Measurements from ENCODE around the gene DCDC2. TPM values are rescaled to one million over a fixed set of nuclear protein-coding genes. Genes with fewer than 3 reads are reported as not detected.
"Not testable (repeated sequence)": the region's sequence is repeated elsewhere in the genome, so short reads cannot be mapped to it uniquely, and the experiment has no call there.

Gene DCDC2
- total RNA-seq, 1 experiment from 2014 or later: 1.8 TPM

DNA sequence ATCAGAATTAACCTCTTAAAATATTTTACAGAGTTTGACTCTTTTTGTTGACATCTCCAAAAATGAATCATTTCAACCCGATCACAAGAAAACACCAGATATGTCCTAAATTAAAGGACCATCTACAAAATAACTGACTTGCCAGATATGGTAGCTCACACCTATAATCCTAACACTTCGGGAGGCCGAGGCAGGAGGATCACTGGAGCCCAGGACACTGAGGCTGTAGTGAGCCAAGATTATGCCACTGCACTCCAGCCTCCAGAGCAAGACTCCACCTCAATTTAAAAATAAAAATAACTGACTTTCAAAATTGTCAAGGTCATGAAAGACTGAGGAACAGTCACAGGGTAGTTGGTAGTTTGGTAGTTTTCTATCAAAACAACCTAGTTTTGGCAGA, 34.9 kb downstream of the DCDC2 start:
- no peak for TF ChIP-seq CREB1 (CRISPR knock-in tag; IDR thresholded peaks at IDR 0.05)
- no peak for TF ChIP-seq SMAD3 (CRISPR knock-in tag; IDR thresholded peaks at IDR 0.05; ENCODE audit: borderline replicate concordance)
- TF ChIP-seq ETV6 (CRISPR knock-in tag; IDR thresholded peaks at IDR 0.05): no peak
- TF ChIP-seq ZNF263 (CRISPR knock-in tag; IDR thresholded peaks at IDR 0.05; ENCODE audit: low read depth): no peak
- TF ChIP-seq, protein P1, sequence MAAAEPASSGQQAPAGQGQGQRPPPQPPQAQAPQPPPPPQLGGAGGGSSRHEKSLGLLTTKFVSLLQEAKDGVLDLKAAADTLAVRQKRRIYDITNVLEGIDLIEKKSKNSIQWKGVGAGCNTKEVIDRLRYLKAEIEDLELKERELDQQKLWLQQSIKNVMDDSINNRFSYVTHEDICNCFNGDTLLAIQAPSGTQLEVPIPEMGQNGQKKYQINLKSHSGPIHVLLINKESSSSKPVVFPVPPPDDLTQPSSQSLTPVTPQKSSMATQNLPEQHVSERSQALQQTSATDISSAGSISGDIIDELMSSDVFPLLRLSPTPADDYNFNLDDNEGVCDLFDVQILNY (CRISPR knock-in tag; IDR thresholded peaks at IDR 0.05): no peak
- TF ChIP-seq, protein P2, sequence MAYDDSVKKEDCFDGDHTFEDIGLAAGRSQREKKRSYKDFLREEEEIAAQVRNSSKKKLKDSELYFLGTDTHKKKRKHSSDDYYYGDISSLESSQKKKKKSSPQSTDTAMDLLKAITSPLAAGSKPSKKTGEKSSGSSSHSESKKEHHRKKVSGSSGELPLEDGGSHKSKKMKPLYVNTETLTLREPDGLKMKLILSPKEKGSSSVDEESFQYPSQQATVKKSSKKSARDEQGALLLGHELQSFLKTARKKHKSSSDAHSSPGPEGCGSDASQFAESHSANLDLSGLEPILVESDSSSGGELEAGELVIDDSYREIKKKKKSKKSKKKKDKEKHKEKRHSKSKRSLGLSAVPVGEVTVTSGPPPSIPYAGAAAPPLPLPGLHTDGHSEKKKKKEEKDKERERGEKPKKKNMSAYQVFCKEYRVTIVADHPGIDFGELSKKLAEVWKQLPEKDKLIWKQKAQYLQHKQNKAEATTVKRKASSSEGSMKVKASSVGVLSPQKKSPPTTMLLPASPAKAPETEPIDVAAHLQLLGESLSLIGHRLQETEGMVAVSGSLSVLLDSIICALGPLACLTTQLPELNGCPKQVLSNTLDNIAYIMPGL (CRISPR knock-in tag; IDR thresholded peaks at IDR 0.05): no peak
- TF ChIP-seq, protein P3, sequence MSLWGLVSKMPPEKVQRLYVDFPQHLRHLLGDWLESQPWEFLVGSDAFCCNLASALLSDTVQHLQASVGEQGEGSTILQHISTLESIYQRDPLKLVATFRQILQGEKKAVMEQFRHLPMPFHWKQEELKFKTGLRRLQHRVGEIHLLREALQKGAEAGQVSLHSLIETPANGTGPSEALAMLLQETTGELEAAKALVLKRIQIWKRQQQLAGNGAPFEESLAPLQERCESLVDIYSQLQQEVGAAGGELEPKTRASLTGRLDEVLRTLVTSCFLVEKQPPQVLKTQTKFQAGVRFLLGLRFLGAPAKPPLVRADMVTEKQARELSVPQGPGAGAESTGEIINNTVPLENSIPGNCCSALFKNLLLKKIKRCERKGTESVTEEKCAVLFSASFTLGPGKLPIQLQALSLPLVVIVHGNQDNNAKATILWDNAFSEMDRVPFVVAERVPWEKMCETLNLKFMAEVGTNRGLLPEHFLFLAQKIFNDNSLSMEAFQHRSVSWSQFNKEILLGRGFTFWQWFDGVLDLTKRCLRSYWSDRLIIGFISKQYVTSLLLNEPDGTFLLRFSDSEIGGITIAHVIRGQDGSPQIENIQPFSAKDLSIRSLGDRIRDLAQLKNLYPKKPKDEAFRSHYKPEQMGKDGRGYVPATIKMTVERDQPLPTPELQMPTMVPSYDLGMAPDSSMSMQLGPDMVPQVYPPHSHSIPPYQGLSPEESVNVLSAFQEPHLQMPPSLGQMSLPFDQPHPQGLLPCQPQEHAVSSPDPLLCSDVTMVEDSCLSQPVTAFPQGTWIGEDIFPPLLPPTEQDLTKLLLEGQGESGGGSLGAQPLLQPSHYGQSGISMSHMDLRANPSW (CRISPR knock-in tag; conservative IDR thresholded peaks at IDR 0.05; ENCODE audit: low read depth): no peak
- TF ChIP-seq, protein P4, sequence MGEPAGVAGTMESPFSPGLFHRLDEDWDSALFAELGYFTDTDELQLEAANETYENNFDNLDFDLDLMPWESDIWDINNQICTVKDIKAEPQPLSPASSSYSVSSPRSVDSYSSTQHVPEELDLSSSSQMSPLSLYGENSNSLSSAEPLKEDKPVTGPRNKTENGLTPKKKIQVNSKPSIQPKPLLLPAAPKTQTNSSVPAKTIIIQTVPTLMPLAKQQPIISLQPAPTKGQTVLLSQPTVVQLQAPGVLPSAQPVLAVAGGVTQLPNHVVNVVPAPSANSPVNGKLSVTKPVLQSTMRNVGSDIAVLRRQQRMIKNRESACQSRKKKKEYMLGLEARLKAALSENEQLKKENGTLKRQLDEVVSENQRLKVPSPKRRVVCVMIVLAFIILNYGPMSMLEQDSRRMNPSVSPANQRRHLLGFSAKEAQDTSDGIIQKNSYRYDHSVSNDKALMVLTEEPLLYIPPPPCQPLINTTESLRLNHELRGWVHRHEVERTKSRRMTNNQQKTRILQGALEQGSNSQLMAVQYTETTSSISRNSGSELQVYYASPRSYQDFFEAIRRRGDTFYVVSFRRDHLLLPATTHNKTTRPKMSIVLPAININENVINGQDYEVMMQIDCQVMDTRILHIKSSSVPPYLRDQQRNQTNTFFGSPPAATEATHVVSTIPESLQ (CRISPR knock-in tag; IDR thresholded peaks at IDR 0.05): no peak
- Mint-ChIP-seq H3K27me3 (ENCODE audit: low read depth) (peaks cover 94% of the 10 kb centered on the region), H3K4me1 (peaks cover 37% of the 10 kb centered on the region), H3K27ac (no peak overlapping the region), H3K36me3 (no peaks in the 10 kb centered on the region), H3K9me3 (no peaks in the 10 kb centered on the region), H3K4me3 (no peak overlapping the region)
- DNase-seq (ENCODE audit: low spot score): no peak
- ATAC-seq: no peak
- ChIA-PET CTCF (interaction anchor here (2.3 kb wide), 1 partner anchor 40 kb away, joined by 9 read pairs; no protein-coding TSS in a partner anchor), POLR2A (no interaction called here)

DNA sequence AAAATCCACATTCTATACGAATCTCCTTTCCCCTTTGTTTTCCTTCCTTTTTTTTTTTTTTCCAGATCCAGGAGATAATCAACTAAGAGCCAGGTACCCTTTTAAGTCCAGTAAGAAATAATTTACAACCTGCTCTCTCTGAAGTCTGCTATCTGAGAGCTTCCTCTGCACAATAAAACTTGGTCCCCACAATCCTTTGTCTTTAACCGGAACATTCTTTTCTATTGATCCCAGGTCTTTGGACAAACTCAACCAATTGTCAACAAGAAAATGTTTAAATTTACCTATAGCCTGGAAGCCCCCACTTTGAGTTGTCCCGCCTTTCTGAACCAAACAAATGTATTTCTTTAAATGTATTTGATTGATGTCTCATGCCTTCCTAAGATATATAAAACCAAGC, 35.4 kb downstream of the DCDC2 start:
- H3K36me3 Mint-ChIP-seq; H3K9me3 Mint-ChIP-seq; DNase-seq (ENCODE audit: low spot score); H3K4me3 Mint-ChIP-seq; POLR2A ChIA-PET; H3K27ac Mint-ChIP-seq; ATAC-seq: not testable (repeated sequence)
- peaks cover 37% of the 10 kb centered on the region for H3K4me1 Mint-ChIP-seq
- peaks cover 97% of the 10 kb centered on the region for H3K27me3 Mint-ChIP-seq (ENCODE audit: low read depth)
- CTCF ChIA-PET: interaction anchor here (0.6 to 2.3 kb wide), 2 partner anchors 39 to 1643 kb away, joined by 5 to 9 read pairs; no protein-coding TSS in a partner anchor

DNA sequence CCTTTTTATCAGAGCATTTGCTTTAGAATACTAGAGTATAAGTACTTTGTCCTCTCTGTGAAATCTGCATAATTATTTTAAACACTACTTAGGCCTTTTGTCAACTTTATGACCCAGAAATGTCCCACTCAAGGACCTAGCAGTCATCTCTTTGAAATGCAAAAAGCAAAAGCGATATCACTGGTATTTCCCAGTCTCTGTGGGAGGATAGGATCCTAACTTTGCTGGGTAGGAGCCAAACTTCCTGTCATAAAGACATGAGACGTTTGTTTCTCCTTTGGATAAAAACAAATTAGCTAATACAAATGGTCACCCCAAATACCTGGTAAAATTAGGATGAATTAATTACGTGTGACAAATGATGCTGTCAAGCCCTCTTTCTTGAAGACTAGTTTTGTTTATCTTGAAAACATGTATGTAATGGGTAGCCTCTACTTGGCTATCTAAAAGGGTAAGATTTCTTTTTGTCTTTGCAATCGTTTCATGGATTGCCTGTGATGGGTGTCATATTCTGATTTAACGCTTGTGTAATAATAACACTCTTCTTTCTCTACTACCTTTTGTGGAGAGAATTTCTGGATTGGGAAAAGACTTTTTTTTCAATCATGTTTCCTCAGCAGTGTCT, 36.2 kb downstream of the DCDC2 start:
- Mint-ChIP-seq H3K4me1 (peaks cover 37% of the 10 kb centered on the region), H3K36me3 (no peaks in the 10 kb centered on the region), H3K4me3 (no peak overlapping the region), H3K27me3 (ENCODE audit: low read depth) (peaks cover 96% of the 10 kb centered on the region), H3K27ac (no peak overlapping the region), H3K9me3 (no peaks in the 10 kb centered on the region)
- no peak for DNase-seq (ENCODE audit: low spot score)
- CTCF ChIA-PET: no interaction called here
- TF ChIP-seq, protein P2 (CRISPR knock-in tag; IDR thresholded peaks at IDR 0.05): no peak
- TF ChIP-seq, protein P5, sequence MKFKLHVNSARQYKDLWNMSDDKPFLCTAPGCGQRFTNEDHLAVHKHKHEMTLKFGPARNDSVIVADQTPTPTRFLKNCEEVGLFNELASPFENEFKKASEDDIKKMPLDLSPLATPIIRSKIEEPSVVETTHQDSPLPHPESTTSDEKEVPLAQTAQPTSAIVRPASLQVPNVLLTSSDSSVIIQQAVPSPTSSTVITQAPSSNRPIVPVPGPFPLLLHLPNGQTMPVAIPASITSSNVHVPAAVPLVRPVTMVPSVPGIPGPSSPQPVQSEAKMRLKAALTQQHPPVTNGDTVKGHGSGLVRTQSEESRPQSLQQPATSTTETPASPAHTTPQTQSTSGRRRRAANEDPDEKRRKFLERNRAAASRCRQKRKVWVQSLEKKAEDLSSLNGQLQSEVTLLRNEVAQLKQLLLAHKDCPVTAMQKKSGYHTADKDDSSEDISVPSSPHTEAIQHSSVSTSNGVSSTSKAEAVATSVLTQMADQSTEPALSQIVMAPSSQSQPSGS (CRISPR knock-in tag; IDR thresholded peaks at IDR 0.05; ENCODE audit: borderline replicate concordance, low read depth): no peak
- TF ChIP-seq MXD4 (CRISPR knock-in tag; IDR thresholded peaks at IDR 0.05; ENCODE audit: borderline replicate concordance) (no peak), OVOL2 (CRISPR knock-in tag; IDR thresholded peaks at IDR 0.05; ENCODE audit: borderline replicate concordance) (no peak), JUN (CRISPR knock-in tag; IDR thresholded peaks at IDR 0.05) (no peak), CREM (CRISPR knock-in tag; IDR thresholded peaks at IDR 0.05) (no peak), GABPB1 (CRISPR knock-in tag; IDR thresholded peaks at IDR 0.05) (no peak), SMAD3 (CRISPR knock-in tag; IDR thresholded peaks at IDR 0.05; ENCODE audit: borderline replicate concordance) (no peak)
- TF ChIP-seq, protein P6, sequence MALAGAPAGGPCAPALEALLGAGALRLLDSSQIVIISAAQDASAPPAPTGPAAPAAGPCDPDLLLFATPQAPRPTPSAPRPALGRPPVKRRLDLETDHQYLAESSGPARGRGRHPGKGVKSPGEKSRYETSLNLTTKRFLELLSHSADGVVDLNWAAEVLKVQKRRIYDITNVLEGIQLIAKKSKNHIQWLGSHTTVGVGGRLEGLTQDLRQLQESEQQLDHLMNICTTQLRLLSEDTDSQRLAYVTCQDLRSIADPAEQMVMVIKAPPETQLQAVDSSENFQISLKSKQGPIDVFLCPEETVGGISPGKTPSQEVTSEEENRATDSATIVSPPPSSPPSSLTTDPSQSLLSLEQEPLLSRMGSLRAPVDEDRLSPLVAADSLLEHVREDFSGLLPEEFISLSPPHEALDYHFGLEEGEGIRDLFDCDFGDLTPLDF (CRISPR knock-in tag; IDR thresholded peaks at IDR 0.05): no peak
- POLR2A ChIA-PET: no interaction called here
- peak; percentile 56 for ATAC-seq
